Measurements from ENCODE around the gene HCAR2. TPM values are rescaled to one million over a fixed set of nuclear protein-coding genes. Genes with fewer than 3 reads are reported as not detected.

HCAR2 gene
- total and polyA plus RNA-seq, 2 of the 13 experiments (the other 11 are each of a cell fraction or from before 2014, with no cell fraction given), result 0.09 to 5.6 TPM

DNA sequence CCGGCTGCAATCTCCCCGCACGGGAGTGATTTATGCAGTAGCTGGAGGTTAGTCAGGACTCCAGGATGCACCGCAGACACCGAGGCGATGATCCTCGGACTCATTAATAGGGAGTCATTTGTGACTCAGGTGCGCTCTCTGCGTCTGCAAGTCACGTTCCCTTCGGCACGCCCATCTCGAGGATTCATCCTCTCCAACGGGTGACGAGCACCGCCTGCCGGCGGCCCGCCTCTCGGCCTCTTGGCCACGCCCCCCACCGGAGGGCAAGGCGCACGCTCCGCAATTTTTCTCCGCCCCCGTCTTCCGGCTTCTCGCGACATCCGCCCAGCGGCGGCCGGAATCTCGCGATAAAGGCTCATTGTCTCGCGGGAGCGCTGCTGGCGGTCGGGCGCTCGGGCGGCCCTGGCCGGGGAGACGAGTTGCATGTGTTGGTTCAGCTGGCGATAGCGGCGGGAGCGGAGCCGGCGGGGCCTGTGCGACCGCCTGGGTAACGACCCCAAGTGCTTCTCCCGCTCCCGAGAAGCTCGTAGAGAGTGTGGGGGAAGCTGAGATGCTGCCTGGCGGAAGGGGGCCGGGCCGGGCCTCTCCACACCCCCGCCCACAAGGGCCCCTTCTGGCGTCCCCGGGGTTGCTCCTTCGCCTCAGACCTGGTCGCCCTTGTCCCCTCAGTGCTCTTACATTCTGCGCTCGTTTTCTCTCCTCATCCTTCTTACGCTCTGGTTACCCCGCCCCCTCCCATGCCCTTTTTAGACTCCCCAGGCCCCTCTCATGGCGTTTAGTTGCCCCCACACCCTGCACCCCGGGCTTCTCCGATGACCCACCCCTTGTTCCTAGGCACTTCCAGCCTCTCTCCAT is 49.5 kb upstream of the HCAR2 start, which contains the start of gene DENR (continued):
- TF ChIP-seq RBAK (CRISPR knock-in tag; IDR thresholded peaks at IDR 0.05) (no peak), ZNF761 (CRISPR knock-in tag; conservative IDR thresholded peaks at IDR 0.05) (no peak), RNF219 (CRISPR knock-in tag; IDR thresholded peaks at IDR 0.05) (no peak), KLF12 (CRISPR knock-in tag; IDR thresholded peaks at IDR 0.05; ENCODE audit: borderline replicate concordance) (peak; percentile 99), ZNF143 (CRISPR knock-in tag; IDR thresholded peaks at IDR 0.05) (peak; percentile 67), ZNF30 (CRISPR knock-in tag; IDR thresholded peaks at IDR 0.05) (no peak), PITX1 (CRISPR knock-in tag; IDR thresholded peaks at IDR 0.05) (peak; percentile 82; the same call in 1 of the 2 replicates), TAF1 (CRISPR knock-in tag; IDR thresholded peaks at IDR 0.05) (peak; percentile 89), ZNF556 (CRISPR knock-in tag; IDR thresholded peaks at IDR 0.05; ENCODE audit: borderline replicate concordance) (peak; percentile 41; the same call in 1 of the 2 replicates), U2AF2 (IDR thresholded peaks at IDR 0.05; ENCODE audit: low read depth, low read length) (no peak), ZC3H4 (CRISPR knock-in tag; IDR thresholded peaks at IDR 0.05; ENCODE audit: borderline replicate concordance) (peak; percentile 32; the same call in 1 of the 2 replicates), ATF3 (CRISPR knock-in tag; IDR thresholded peaks at IDR 0.05) (no peak)
- TF ChIP-seq, protein P1, sequence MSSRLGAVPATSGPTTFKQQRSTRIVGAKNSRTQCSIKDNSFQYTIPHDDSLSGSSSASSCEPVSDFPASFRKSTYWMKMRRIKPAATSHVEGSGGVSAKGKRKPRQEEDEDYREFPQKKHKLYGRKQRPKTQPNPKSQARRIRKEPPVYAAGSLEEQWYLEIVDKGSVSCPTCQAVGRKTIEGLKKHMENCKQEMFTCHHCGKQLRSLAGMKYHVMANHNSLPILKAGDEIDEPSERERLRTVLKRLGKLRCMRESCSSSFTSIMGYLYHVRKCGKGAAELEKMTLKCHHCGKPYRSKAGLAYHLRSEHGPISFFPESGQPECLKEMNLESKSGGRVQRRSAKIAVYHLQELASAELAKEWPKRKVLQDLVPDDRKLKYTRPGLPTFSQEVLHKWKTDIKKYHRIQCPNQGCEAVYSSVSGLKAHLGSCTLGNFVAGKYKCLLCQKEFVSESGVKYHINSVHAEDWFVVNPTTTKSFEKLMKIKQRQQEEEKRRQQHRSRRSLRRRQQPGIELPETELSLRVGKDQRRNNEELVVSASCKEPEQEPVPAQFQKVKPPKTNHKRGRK (CRISPR knock-in tag; IDR thresholded peaks at IDR 0.05), result peak; percentile 97
- TF ChIP-seq, protein P2, sequence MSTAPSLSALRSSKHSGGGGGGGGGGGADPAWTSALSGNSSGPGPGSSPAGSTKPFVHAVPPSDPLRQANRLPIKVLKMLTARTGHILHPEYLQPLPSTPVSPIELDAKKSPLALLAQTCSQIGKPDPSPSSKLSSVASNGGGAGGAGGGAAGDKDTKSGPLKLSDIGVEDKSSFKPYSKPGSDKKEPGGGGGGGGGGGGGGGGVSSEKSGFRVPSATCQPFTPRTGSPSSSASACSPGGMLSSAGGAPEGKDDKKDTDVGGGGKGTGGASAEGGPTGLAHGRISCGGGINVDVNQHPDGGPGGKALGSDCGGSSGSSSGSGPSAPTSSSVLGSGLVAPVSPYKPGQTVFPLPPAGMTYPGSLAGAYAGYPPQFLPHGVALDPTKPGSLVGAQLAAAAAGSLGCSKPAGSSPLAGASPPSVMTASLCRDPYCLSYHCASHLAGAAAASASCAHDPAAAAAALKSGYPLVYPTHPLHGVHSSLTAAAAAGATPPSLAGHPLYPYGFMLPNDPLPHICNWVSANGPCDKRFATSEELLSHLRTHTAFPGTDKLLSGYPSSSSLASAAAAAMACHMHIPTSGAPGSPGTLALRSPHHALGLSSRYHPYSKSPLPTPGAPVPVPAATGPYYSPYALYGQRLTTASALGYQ (CRISPR knock-in tag; IDR thresholded peaks at IDR 0.05), result no peak; the same call in 1 of the 2 replicates
- TF ChIP-seq, protein P3, sequence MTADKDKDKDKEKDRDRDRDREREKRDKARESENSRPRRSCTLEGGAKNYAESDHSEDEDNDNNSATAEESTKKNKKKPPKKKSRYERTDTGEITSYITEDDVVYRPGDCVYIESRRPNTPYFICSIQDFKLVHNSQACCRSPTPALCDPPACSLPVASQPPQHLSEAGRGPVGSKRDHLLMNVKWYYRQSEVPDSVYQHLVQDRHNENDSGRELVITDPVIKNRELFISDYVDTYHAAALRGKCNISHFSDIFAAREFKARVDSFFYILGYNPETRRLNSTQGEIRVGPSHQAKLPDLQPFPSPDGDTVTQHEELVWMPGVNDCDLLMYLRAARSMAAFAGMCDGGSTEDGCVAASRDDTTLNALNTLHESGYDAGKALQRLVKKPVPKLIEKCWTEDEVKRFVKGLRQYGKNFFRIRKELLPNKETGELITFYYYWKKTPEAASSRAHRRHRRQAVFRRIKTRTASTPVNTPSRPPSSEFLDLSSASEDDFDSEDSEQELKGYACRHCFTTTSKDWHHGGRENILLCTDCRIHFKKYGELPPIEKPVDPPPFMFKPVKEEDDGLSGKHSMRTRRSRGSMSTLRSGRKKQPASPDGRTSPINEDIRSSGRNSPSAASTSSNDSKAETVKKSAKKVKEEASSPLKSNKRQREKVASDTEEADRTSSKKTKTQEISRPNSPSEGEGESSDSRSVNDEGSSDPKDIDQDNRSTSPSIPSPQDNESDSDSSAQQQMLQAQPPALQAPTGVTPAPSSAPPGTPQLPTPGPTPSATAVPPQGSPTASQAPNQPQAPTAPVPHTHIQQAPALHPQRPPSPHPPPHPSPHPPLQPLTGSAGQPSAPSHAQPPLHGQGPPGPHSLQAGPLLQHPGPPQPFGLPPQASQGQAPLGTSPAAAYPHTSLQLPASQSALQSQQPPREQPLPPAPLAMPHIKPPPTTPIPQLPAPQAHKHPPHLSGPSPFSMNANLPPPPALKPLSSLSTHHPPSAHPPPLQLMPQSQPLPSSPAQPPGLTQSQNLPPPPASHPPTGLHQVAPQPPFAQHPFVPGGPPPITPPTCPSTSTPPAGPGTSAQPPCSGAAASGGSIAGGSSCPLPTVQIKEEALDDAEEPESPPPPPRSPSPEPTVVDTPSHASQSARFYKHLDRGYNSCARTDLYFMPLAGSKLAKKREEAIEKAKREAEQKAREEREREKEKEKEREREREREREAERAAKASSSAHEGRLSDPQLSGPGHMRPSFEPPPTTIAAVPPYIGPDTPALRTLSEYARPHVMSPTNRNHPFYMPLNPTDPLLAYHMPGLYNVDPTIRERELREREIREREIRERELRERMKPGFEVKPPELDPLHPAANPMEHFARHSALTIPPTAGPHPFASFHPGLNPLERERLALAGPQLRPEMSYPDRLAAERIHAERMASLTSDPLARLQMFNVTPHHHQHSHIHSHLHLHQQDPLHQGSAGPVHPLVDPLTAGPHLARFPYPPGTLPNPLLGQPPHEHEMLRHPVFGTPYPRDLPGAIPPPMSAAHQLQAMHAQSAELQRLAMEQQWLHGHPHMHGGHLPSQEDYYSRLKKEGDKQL (CRISPR knock-in tag; IDR thresholded peaks at IDR 0.05; ENCODE audit: low read depth), result no peak
